NCI-H1930 (cell line): Measurements from ENCODE around the gene CCDC60.
"Not testable (repeated sequence)": the region's sequence is repeated elsewhere in the genome, so short reads cannot be mapped to it uniquely, and the experiment has no call there.

Source experiments
- DNase-seq, 2 experiments: peaks; one replicate each; lab custom pipeline; 2025; lab: John Stamatoyannopoulos, UW

Gene CCDC60

GRCh38 chr12:119338593-119339363 lies 4.2 kb downstream of the CCDC60 start:
- no peak for DNase-seq

GRCh38 chr12:119340578-119340977 lies 6.0 kb downstream of the CCDC60 start:
- peak; percentile 79 to 82 for DNase-seq

GRCh38 chr12:119341020-119341419 lies 6.5 kb downstream of the CCDC60 start:
- no peak for DNase-seq

GRCh38 chr12:119341988-119342387 lies 7.5 kb downstream of the CCDC60 start:
- DNase-seq: no peak

- no peak for DNase-seq
Observed at GRCh38 chr12:119343130-119343529, 8.6 kb downstream of the CCDC60 start.

GRCh38 chr12:119354172-119354571 lies 19.6 kb downstream of the CCDC60 start:
- DNase-seq: peak; percentile 42 to 73

- not testable (repeated sequence) for DNase-seq
Observed at GRCh38 chr12:119360366-119360765, 25.8 kb downstream of the CCDC60 start.

- no peak for DNase-seq
Observed at GRCh38 chr12:119363037-119363436, 28.5 kb downstream of the CCDC60 start.

- no peak for DNase-seq
Observed at GRCh38 chr12:119363490-119363889, 29.0 kb downstream of the CCDC60 start.

GRCh38 chr12:119365451-119365850 lies 30.9 kb downstream of the CCDC60 start:
- no peak for DNase-seq

- DNase-seq: no peak
Observed at GRCh38 chr12:119366007-119366406, 31.5 kb downstream of the CCDC60 start.

GRCh38 chr12:119369161-119369560 lies 34.6 kb downstream of the CCDC60 start:
- no peak for DNase-seq

- DNase-seq: no peak
Observed at GRCh38 chr12:119369907-119370546, 35.5 kb downstream of the CCDC60 start.

GRCh38 chr12:119372540-119372939 lies 38.0 kb downstream of the CCDC60 start:
- no peak for DNase-seq

GRCh38 chr12:119373001-119373400 lies 38.5 kb downstream of the CCDC60 start:
- DNase-seq: no peak

GRCh38 chr12:119373666-119374065 lies 39.1 kb downstream of the CCDC60 start:
- DNase-seq: no peak

- DNase-seq: no peak
Observed at GRCh38 chr12:119374635-119375034, 40.1 kb downstream of the CCDC60 start.

GRCh38 chr12:119375075-119375882 lies 40.8 kb downstream of the CCDC60 start:
- DNase-seq: no peak

GRCh38 chr12:119375883-119376190 lies 41.3 kb downstream of the CCDC60 start:
- DNase-seq: no peak

- no peak for DNase-seq
Observed at GRCh38 chr12:119378903-119379302, 44.4 kb downstream of the CCDC60 start.

- no peak for DNase-seq
Observed at GRCh38 chr12:119381471-119382235, 47.1 kb downstream of the CCDC60 start.

GRCh38 chr12:119383206-119383605 lies 48.7 kb downstream of the CCDC60 start:
- no peak for DNase-seq
